ENCODE data around the gene BBS9.
"Not testable (repeated sequence)": the region's sequence is repeated elsewhere in the genome, so short reads cannot be mapped to it uniquely, and the experiment has no call there.

The BBS9 gene

DNA sequence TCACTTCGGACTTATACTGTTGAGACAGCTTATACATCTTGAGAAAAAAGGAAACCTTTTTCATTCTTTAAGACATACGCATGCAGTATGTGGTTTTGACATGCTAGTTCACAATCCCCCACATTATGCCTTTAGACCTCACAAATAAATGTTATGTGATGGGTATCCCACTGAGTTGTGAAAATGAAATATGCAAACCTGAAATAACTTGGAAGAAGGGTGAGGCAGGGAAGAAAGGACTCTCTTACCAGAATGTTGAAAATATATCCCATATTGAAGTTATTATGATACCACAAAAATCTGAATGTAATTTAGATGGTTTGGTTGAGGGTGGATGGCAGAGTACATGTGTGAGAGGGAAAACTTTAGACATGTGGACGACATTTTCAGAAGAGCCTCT lies 379.8 kb downstream of the BBS9 start:
- no peak for DNase-seq

DNA sequence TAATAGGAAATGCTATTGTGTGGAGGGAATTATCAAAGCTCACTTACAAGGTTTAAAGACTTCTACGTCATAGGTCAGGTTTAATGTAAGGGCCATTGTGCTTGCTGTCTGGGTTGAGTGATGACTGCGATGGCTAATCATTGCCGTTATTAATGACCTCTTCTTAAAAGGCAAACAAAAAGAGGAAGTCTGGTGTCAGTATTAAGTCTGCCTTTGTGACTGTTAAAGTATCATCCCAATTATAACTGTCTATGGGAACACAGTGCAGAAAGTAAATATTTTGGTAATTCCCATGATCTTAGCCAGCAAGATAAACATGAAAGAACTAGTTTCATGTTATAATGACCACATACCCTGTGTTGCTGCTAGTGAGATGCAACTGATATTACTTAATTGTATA lies 382.4 kb downstream of the BBS9 start:
- no peak for DNase-seq

GRCh38 chr7:33516568-33516967 lies 387.2 kb downstream of the BBS9 start:
- no peak for DNase-seq

DNA sequence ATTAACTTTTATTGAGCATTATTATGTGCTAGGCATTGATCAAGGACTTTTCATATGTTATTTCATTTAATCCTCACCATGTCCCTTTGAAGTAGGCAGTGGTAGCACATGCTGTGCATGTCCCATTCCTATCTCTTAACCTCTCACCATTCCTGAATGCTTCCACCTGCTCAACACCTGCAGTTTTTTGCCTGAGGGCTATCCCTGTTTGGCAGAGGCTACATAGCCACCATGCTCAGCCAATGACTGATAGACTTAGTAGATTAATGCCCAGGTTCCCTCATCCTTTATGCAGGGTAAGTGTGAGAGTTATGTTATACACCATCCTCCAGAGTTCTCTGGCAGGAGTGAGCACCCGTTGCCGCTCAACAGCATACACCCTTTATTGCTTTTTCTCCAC lies 387.8 kb downstream of the BBS9 start:
- DNase-seq = no peak

- not testable (repeated sequence) for DNase-seq
Observed at GRCh38 chr7:33527008-33527407, 397.6 kb downstream of the BBS9 start.

DNA sequence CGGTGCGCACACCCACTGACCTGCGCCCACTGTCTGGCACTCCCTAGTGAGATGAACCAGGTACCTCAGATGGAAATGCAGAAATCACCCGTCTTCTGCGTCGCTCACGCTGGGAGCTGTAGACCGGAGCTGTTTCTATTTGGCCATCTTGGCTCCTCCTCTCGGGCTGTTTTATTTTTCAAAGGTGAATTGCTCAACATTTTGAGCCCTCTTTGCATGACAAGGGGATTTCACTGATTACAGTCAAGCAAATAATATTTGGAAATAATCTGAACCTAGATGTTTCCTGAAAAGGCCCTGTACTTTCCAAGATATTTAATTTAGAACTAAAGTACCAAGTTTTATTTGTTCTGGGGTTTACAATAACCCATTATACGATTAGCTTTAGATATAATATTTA lies 398.2 kb downstream of the BBS9 start:
- DNase-seq = not testable (repeated sequence)

GRCh38 chr7:33529070-33529469 lies 399.7 kb downstream of the BBS9 start:
- DNase-seq = no peak

DNA sequence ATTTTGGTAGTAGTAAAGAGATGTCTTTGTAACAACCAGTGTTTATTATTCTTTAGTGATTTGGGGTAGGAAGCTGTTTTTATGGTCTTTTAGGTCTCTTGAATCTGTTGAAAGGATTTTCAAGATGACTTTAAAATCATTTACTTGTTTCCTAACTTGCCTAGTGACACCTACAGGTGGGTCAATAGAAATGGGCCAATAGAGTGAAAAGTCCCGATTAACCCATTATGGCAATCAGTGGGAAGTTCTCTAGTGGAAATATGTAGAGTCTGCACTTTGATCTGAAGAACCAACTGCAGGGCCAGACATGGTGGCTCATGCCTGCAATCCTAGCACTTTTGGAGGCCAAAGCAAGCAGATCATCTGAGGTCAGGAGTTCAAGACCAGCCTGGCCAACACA lies 401.3 kb downstream of the BBS9 start:
- DNase-seq = no peak

GRCh38 chr7:33531888-33532287 lies 402.5 kb downstream of the BBS9 start:
- no peak for DNase-seq

DNA sequence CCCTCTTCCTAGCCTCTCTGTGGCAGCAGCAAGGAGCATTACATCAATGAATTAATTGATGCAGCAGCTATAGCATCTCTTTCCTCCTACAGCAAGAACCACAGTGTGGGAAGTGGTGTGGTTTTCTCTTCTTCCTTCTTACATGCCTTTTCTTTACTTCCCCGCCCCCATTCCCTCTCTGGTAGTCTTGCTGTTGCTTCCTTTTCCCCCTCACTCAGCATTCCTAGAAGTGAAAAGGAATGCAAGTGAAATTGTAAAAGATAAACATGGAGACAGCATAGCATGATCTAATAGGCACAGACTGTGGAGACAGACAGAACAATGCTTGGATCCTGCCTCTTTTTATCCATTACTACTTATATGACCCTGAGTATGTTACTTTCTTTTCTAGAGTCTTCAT lies 405.5 kb downstream of the BBS9 start:
- DNase-seq = no peak

DNA sequence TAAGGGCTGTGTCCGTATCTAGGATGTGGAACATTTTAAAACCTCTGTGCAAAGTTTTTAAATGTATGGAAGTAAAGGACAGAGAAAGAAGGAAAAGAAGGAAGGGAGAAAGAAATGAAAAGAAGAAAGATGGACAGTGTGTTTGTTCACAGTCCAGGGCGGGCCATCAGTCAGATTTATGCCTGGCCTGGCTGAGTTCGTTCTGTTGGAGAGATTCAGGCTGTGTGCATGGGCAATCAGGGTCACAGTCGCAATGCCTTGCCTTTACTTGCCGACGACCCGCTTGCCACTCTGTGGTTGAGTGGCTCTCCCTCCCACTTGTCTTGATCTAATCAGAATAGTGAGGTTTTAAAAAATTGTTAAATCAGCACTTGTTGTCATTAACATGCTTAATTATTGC lies 406.6 kb downstream of the BBS9 start:
- DNase-seq = no peak

- DNase-seq = no peak
Observed at GRCh38 chr7:33536398-33537103, 407.2 kb downstream of the BBS9 start.

DNA sequence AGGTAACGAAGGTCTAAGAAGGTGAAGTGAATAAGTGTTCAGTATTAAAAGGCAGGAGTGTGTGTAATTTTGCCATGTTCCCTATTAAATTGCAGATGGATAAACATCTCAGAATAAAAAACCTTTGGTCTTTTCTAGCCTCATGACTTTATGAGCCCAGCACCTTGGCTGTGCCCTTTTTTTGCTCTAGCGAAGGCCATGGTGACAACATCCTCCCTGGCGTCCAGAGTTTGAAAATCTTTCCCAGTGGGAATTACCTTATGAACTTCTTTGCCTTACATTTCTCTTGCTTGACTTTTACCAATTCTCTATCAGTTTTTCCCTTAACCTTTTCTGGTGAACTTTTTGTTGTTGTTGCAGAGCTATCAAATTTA lies 407.7 kb downstream of the BBS9 start:
- no peak for DNase-seq

DNA sequence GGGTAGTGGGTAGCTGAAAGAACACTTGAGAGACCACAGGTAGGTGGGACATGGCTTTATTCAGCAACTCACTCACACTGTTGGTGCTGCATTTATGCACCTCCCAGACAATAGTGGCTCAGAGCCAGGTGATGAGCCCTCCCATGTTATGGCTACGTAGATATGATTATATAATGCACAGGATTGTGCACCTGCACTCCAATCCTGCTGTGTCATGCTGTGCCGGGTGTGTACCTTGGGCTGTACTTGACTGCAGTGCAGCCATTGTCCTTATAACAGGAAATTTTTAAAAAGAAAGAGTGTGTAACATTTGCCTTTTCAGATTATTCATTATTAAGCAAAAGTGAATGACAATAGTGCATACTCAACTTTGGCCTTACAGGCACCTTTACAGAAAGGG lies 409.8 kb downstream of the BBS9 start:
- DNase-seq = no peak

- no peak for DNase-seq
Observed at GRCh38 chr7:33539659-33540400, 410.5 kb downstream of the BBS9 start.

DNA sequence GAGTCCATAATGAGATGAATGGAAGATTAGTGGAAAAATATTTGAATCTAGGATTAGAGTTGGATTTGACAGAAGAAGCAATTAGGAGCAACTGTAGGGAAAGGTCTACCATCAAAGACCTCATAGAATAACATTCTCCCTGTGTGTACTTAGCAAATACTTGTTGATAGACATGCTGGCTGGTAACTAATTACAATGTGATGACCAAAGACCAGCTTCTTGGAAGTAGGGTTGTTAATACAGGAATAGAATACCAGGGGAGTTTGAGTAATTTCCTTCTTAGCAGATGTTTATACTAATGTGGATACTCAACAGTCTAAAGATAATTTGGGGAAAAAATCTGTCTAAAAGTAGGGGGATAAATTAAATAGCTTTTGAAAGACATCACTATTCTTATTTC lies 418.5 kb downstream of the BBS9 start:
- DNase-seq = no peak

GRCh38 chr7:33550363-33550762 lies 421.0 kb downstream of the BBS9 start:
- DNase-seq = no peak

- DNase-seq = no peak
Observed at GRCh38 chr7:33550979-33551378, 421.6 kb downstream of the BBS9 start.

- no peak for DNase-seq
Observed at GRCh38 chr7:33554046-33554445, 424.7 kb downstream of the BBS9 start.

- no peak for DNase-seq
Observed at GRCh38 chr7:33554576-33554975, 425.2 kb downstream of the BBS9 start.

- DNase-seq = no peak
Observed at GRCh38 chr7:33556472-33556871, 427.1 kb downstream of the BBS9 start.

DNA sequence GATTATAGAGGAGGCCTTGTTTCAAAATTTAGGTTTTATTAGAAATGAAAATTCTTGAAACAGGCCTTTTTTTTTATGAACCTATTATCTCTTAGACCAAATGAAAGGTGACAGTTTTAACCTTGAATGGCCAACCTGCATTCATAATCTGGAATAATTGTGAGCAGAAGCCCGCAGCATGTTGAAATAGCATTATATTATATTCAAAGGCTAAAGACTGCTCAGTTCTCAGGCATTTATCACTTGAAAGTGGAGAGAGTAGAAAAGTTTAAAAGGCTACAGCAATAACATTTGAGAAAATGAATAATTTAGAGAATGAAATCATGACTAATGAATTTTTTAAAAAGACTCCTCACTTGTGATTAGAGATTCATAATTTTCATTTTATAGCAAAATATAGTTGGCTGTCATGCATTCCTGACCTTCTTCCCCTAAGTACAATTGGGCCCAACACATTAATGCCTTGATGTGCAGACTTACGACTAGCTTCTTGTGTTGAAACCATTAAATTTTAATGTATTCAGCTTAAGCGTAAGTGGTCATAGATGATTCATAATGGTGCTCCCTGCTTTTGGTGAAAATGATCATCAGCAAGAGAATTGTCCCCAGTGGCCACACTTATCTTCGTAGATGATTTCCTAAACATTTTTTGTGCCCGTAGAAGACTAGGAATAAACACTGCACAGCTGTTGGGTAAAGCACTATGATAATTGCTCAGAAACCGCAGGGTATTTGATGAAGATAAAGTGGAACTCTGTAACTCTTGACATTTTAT lies 429.4 kb downstream of the BBS9 start:
- DNase-seq = no peak

- DNase-seq = peak; percentile 28
Observed at GRCh38 chr7:33559324-33559710, 430.0 kb downstream of the BBS9 start.

GRCh38 chr7:33562996-33563395 lies 433.6 kb downstream of the BBS9 start:
- DNase-seq = no peak
